ENCODE data around the gene SF3B6. TPM values are rescaled to one million over a fixed set of nuclear protein-coding genes. Genes with fewer than 3 reads are reported as not detected.
"Not testable (repeated sequence)": the region's sequence is repeated elsewhere in the genome, so short reads cannot be mapped to it uniquely, and the experiment has no call there.

Gene SF3B6
- total RNA-seq, 1 experiment from 2014 or later, result 117 TPM

- TF ChIP-seq JAZF1 (CRISPR knock-in tag; IDR thresholded peaks at IDR 0.05), result no peak
These were observed 26.6 kb upstream of the SF3B6 start (continued) for GRCh38 chr2:24102677-24103076.

- CTCF ChIA-PET, result interaction anchor here (2.5 kb wide), 1 partner anchor 18 kb away, joined by 8 read pairs; the partner anchor contains the start of gene TP53I3
- Mint-ChIP-seq H3K9me3 (peaks cover 17% of the 10 kb centered on the region), H3K27ac (no peak overlapping the region), H3K27me3 (ENCODE audit: low read depth) (peaks cover 23% of the 10 kb centered on the region), H3K36me3 (peaks cover 9% of the 10 kb centered on the region), H3K4me3 (no peak overlapping the region), H3K4me1 (0 out of 2 replicates have a peak, but pooled peaks cover 4% of the 10 kb centered on the region)
- no peak for DNase-seq (ENCODE audit: low spot score)
- ATAC-seq, result no peak
- POLR2A ChIA-PET, result interaction anchor here (1.1 kb wide), 1 partner anchor 18 kb away, joined by 3 read pairs; the partner anchor contains the start of gene TP53I3
- TF ChIP-seq SMAD3 (CRISPR knock-in tag; IDR thresholded peaks at IDR 0.05; ENCODE audit: borderline replicate concordance) (no peak), USF2 (CRISPR knock-in tag; IDR thresholded peaks at IDR 0.05) (no peak)
These were observed 25.9 kb upstream of the SF3B6 start for GRCh38 chr2:24101992-24102391.

GRCh38 chr2:24100732-24101131 is 24.6 kb upstream of the SF3B6 start:
- H3K36me3 Mint-ChIP-seq; ATAC-seq; H3K27ac Mint-ChIP-seq; H3K4me1 Mint-ChIP-seq; DNase-seq (ENCODE audit: low spot score); H3K4me3 Mint-ChIP-seq; POLR2A ChIA-PET; CTCF ChIA-PET: not testable (repeated sequence)
- Mint-ChIP-seq H3K27me3 (ENCODE audit: low read depth) (peaks cover 21% of the 10 kb centered on the region), H3K9me3 (peaks cover 10% of the 10 kb centered on the region)

GRCh38 chr2:24095171-24095677 is 19.1 kb upstream of the SF3B6 start:
- Mint-ChIP-seq H3K27ac (0 out of 2 replicates have a peak overlapping the region, but pooled peaks have one; percentile 29), H3K4me3 (peak overlapping the region; percentile 34), H3K4me1 (peaks cover 11% of the 10 kb centered on the region), H3K27me3 (ENCODE audit: low read depth) (peaks cover 13% of the 10 kb centered on the region; the same call in 1 of the 2 replicates)
- not testable (repeated sequence) for H3K36me3 Mint-ChIP-seq, ATAC-seq, H3K9me3 Mint-ChIP-seq
- ChIA-PET CTCF (interaction anchor here (0.7 to 2.3 kb wide), 2 partner anchors 11 to 18 kb away, joined by 3 to 15 read pairs; partner anchors contain the start of gene TP53I3), POLR2A (interaction anchor here (1.5 kb wide), 1 partner anchor 28 kb away, joined by 3 read pairs; the partner anchor contains the start of genes FAM228B and PFN4)
- DNase-seq (ENCODE audit: low spot score), result peak; percentile 53
- TF ChIP-seq FOXP1 (CRISPR knock-in tag; IDR thresholded peaks at IDR 0.05; ENCODE audit: borderline replicate concordance) (0 out of 2 replicates have a peak, but pooled peaks have one; percentile 22), FOXP4 (CRISPR knock-in tag; IDR thresholded peaks at IDR 0.05) (0 out of 2 replicates have a peak, but pooled peaks have one; percentile 19), GABPB1 (CRISPR knock-in tag; IDR thresholded peaks at IDR 0.05) (peak; percentile 38; the same call in 1 of the 2 replicates), FOXK1 (CRISPR knock-in tag; IDR thresholded peaks at IDR 0.05) (peak; percentile 82)

- DNase-seq (ENCODE audit: low spot score); H3K36me3 Mint-ChIP-seq; ATAC-seq; H3K27ac Mint-ChIP-seq; H3K9me3 Mint-ChIP-seq; H3K4me3 Mint-ChIP-seq; POLR2A ChIA-PET; H3K27me3 Mint-ChIP-seq (ENCODE audit: low read depth): not testable (repeated sequence)
- CTCF ChIA-PET, result interaction anchor here (1.3 kb wide), 1 partner anchor 9 kb away, joined by 3 read pairs; the partner anchor contains the start of gene TP53I3
- peaks cover 11% of the 10 kb centered on the region for H3K4me1 Mint-ChIP-seq
These were observed 17.1 kb upstream of the SF3B6 start for GRCh38 chr2:24093270-24093669.

GRCh38 chr2:24088821-24089359 is 12.8 kb upstream of the SF3B6 start:
- ChIA-PET POLR2A (no interaction called here), CTCF (interaction anchor here (1.3 kb wide), 1 partner anchor 12 kb away, joined by 3 read pairs; no protein-coding TSS in a partner anchor)
- no peak for ATAC-seq
- peaks cover 9% of the 10 kb centered on the region for H3K4me1 Mint-ChIP-seq
- no peak for DNase-seq (ENCODE audit: low spot score)
- H3K27me3 Mint-ChIP-seq (ENCODE audit: low read depth), result no peaks in the 10 kb centered on the region; the same call in 1 of the 2 replicates
- H3K4me3 Mint-ChIP-seq, result no peak overlapping the region
- peaks cover 3% of the 10 kb centered on the region; the same call in 1 of the 2 replicates for H3K9me3 Mint-ChIP-seq
- H3K27ac Mint-ChIP-seq, result 0 out of 2 replicates have a peak overlapping the region, but pooled peaks have one; percentile 23
- H3K36me3 Mint-ChIP-seq, result no peaks in the 10 kb centered on the region
- no peak for TF ChIP-seq SP1 (CRISPR knock-in tag; conservative IDR thresholded peaks at IDR 0.05)
- TF ChIP-seq ETV6 (CRISPR knock-in tag; IDR thresholded peaks at IDR 0.05), result no peak
- peak; percentile 73 for TF ChIP-seq GABPB1 (CRISPR knock-in tag; IDR thresholded peaks at IDR 0.05)
- no peak for TF ChIP-seq ZNF512 (CRISPR knock-in tag; IDR thresholded peaks at IDR 0.05; ENCODE audit: borderline replicate concordance)

All from WTC11 (cell line).